Fibroblast of peridontal ligament (primary cell): Measurements from ENCODE around the gene CEP97.
"Not testable (repeated sequence)": the region's sequence is repeated elsewhere in the genome, so short reads cannot be mapped to it uniquely, and the experiment has no call there.

Experiments
- DNase-seq: peaks from one replicate; pipeline ENCODE4 v3.0.0-alpha.2; 2010; ENCODE audit errors: extremely low read depth

The CEP97 gene, protein sequence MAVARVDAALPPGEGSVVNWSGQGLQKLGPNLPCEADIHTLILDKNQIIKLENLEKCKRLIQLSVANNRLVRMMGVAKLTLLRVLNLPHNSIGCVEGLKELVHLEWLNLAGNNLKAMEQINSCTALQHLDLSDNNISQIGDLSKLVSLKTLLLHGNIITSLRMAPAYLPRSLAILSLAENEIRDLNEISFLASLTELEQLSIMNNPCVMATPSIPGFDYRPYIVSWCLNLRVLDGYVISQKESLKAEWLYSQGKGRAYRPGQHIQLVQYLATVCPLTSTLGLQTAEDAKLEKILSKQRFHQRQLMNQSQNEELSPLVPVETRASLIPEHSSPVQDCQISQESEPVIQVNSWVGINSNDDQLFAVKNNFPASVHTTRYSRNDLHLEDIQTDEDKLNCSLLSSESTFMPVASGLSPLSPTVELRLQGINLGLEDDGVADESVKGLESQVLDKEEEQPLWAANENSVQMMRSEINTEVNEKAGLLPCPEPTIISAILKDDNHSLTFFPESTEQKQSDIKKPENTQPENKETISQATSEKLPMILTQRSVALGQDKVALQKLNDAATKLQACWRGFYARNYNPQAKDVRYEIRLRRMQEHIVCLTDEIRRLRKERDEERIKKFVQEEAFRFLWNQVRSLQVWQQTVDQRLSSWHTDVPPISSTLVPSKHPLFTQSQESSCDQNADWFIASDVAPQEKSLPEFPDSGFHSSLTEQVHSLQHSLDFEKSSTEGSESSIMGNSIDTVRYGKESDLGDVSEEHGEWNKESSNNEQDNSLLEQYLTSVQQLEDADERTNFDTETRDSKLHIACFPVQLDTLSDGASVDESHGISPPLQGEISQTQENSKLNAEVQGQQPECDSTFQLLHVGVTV

DNA sequence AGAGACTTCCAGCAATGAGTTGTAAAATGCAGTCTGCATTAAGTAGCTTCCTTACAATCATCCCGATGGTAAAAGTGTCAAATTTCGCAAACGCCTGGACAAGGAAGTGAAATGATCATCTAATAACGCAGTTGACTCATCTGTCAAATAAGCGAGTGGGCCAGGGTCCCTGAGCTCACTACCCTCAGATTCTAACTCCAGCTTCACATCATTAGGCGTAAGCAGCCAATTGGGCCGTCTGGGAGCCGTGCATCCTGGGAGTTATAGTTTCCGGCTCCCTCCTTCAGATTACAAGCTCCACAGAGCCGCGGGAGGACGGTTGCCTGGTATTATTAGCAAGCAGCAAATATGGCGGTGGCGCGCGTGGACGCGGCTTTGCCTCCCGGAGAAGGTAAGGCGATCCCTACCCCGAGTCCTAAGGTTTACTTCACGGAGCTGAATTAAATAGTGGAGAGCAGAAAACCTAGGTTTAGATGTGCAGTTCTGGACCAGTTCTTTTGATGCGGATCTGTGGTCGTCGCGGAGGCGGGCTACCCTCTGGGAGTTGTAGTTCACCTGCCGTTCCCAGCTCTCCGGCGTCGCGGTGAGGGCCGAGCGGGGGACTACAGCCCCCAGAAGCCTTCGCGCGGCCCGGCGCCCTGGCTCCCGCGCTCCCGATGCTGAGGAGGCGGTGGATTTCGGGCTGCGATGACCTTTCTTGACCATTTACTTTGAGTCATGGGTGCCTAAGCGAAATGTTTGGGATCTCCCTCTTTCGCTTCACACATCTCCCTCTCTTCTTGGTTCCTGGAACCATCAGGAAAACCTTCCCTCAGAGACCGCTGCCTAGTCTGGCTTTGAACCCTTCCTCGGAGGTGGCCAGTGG is at the start of gene CEP97:
CEP97 (plus strand) TSS at position 286 of the 865 bp plus-strand sequence; CDS start at position 349, 63 bp downstream.
- DNase-seq, result peak; percentile 91

- peak; percentile 9 for DNase-seq
These were observed 48.7 kb upstream of the CEP97 start for GRCh38 chr3:101675709-101676215.

- peak; percentile 90 for DNase-seq
These were observed 48.1 kb upstream of the CEP97 start for GRCh38 chr3:101676216-101676764.

GRCh38 chr3:101676765-101677435 is 47.5 kb upstream of the CEP97 start, which contains the start of gene ZBTB11:
Gene ZBTB11 (minus strand): TSS chr3:101677132. CDS start chr3:101676914, 218 bp downstream.
- peak; percentile 100 for DNase-seq

DNA sequence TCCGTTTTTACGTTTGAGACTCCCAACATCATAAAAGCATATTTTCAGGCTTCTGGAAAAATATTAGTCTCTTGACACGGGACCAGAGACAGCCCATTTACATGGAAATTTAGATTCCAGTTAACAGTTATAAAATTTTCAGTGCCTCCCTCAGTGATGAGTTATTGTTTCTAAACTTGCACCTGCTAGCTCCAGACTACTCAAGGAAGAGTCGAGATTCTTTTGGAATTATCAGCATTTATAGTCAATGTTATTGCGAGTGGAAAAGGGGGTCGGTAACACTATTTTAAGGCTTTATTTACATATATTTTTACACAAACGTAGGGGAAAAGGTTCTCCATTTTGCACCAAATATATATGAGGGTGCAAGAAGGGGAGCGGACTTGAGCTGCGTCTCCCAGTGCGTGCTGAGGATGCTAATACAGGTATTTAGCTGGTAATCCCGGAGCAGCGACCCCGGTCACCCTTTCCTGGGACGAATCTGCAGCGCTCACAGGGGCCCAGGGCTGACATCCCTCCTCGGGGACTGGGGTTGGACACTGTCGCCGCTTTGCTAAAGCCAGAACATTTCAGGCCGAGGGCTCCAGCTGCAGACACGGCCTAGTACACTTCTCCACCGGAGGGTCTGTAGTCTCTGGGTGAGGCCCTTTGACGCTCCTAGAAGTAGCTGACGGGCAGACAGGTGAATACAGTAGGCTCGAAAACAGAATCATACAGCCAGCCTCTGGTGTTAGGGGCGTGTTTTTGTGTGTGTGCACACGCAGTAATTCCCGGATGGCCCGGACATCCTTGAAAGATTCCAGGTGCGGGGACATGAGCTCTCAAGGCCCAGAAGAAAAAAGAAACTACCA is 46.8 kb upstream of the CEP97 start:
- DNase-seq, result no peak

- not testable (repeated sequence) for DNase-seq
These were observed 45.6 kb upstream of the CEP97 start for GRCh38 chr3:101678837-101679236.

DNA sequence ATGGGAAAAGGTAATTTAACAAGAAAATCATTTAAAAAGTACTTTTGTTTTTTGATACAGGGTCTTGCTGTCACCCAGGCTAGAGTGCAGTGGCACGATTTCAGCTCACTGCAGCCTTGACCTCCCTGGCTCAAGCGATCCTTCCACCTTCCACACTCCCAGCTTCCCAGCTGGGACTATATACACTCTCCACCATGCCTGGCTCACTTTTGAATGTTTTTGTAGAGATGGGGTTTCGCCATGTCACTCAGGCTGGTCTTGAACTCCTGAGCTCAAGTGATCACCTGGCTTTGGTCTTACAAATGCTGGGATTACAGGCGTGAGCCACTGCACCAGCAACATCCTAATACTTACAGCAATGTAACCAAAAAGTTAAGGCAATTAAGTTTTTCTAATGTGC is 43.9 kb upstream of the CEP97 start:
- no peak for DNase-seq

DNA sequence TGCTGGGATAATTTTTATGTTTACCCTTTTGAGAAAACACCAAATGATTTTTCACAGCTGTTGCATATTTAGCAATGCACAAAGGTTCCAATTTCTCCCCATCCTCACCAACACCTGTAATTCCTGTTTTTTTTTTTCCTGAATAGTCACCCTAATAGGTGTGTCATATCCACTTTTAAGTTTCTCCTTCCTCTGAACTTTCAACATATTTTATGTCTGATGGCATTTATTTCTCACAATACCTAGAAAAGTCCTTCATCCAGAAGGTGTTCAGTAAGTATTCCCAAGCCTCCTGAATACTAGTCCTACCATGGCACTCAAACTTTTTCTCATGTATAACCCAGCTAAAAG is 39.4 kb upstream of the CEP97 start:
- DNase-seq, result no peak

DNA sequence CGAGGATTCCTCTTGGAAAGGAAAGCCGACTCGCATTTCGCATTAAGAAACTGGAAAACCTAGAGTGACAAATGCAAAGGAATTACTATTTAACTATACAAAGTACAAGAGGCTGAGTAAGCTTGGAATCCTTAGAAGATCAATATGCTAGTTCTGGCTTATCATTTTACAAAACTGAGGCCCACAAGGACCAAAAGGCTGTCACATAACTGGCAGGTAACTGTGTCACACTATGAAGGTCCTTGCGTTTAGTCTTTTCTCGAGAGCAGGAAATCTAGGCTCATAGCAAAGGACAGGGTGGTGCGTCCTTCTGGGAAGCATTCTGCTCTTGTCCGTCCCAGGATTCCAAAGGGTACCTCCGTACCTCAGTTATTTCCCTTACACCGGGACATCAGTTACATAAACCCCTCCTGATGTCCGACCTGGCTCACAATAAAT is 38.5 kb upstream of the CEP97 start:
- DNase-seq, result no peak

- peak; percentile 15 for DNase-seq
These were observed 37.1 kb upstream of the CEP97 start for GRCh38 chr3:101687142-101687931.

DNA sequence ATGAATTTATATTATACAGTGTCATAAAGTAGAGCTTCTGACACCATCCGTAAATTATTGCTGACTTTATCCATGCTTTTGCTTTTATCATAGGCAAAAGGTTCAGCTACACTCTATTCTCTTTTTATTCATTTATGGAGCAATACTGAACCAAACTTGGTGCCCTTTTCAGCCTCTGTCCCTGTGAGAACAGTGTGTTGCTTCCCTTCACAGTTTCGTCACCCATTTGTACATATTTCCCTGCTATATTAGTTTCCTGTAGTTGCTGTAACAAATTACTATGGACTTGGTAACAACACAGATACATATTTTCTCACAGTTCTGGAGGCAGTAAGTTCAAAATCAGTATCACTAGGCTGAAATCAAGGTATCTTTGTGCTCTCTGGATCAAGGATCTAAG is 35.1 kb upstream of the CEP97 start:
- DNase-seq, result no peak

DNA sequence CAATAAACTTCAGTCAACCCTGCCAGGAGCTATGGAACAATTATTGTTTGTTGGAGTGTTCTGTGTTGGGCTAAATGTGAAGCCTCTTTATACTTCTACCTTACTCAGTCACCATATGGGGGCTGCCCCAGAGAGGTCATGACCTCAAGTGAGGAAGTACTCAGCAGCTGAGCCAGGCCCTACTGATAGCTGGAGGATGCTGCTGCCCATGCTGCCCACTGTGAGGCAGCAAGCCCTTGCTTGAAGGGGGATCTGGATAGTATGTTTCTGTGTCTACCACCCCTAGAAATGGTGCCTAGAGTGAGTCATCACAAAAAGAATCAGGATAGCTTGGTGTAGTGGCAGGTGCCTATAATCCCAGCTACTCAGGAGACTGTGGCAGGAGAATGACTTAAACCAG is 33.4 kb upstream of the CEP97 start:
- DNase-seq, result no peak

GRCh38 chr3:101691685-101692671 is 32.4 kb upstream of the CEP97 start:
- not testable (repeated sequence) for DNase-seq

GRCh38 chr3:101693540-101693939 is 30.9 kb upstream of the CEP97 start:
- peak; percentile 37 for DNase-seq

- DNase-seq, result not testable (repeated sequence)
These were observed 29.6 kb upstream of the CEP97 start for GRCh38 chr3:101694836-101695235.

DNA sequence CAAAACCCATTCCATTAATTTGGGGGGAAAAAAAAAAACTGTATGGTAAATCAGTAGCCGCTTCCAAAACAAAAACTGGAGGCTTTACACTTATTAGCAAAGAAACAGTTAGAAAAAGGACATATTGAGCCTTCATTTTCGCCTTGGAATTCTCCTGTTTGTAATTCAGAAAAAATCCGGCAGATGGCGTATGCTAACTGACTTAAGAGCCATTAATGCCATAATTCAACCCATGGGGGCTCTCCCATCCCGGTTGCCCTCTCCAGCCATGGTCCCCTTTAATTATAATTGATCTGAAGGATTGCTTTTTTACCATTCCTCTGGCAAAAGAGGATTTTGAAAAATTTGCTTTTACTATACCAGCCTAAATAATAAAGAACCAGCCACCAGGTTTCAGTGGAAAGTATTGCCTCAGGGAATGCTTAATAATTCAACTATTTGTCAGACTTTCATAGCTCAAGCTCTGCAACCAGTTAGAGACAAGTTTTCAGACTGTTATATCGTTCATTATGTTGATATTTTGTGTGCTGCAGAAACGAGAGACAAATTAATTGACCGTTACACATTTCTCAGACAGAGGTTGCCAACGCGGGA is 28.5 kb upstream of the CEP97 start:
- peak; percentile 78 for DNase-seq
